Ovary (tissue), 3 donors: Measurements from ENCODE around the gene PLA2G12A.

Experiments used
- CTCF ChIP-seq, 3 donors: fragments of 450-650 bp in 2 of 3; fragments of 200-600 bp in 1 of 3; IDR thresholded peaks; one replicate each; pipeline versions ENCODE4 v1.5.1 to v1.8.0; 2016 to 2022; ENCODE audit warnings: antibody characterized with exemption in 3 of 3, mild to moderate bottlenecking in 1 of 3
- EP300 ChIP-seq: sonication (generic); formaldehyde crosslinking; IDR thresholded peaks from one replicate; pipeline ENCODE4 v1.6.1; 2017; ENCODE audit warnings: antibody characterized with exemption
- donor health status: DM: no; HTN: no; CAD: no.

- TF ChIP-seq CTCF (IDR thresholded peaks at IDR 0.05) (no peak), EP300 (no peak)
These were observed 19.7 kb upstream of the PLA2G12A start for GRCh38 chr4:109749388-109750082.
